HG03025 (cell line): Measurements from ENCODE around the gene DNPEP.

Experiments
- ATAC-seq: cut with Tn5 transposase; IDR thresholded peaks from one replicate; pipeline ENCODE4 v1.9.1; 2021; ENCODE audit warnings: mild to moderate bottlenecking, moderate library complexity; ENCODE audit not compliant: unreplicated experiment, low FRiP score

The DNPEP gene

GRCh38 chr2:219323434-219323833 is 64.3 kb downstream of the DNPEP start:
- ATAC-seq: no peak
